SK-N-MC (cell line): ENCODE data around the gene TDRD12.

ENCODE experiments used
- EZH2 ChIP-seq: fragments of 200-600 bp; sonication (generic); IDR thresholded peaks from one replicate; pipeline ENCODE4 v1.6.1; 2017; ENCODE audit warnings: antibody characterized with exemption
- FOXP2 ChIP-seq: optimal IDR thresholded peaks from 2 replicates; pipeline ENCODE3; 2011; ENCODE audit warnings: mild to moderate bottlenecking, moderate library complexity; ENCODE audit not compliant: insufficient read depth; ENCODE audit errors: extremely low read length, control extremely low read depth
- POLR2AphosphoS5 ChIP-seq: IDR thresholded peaks from 2 replicates; pipeline ENCODE4 v1.6.1; 2012; ENCODE audit warnings: mild to moderate bottlenecking, low read depth, low read length, borderline replicate concordance

- TF ChIP-seq EZH2 (no peak), POLR2AphosphoS5 (no peak), FOXP2 (no peak)
Observed at GRCh38 chr19:32828643-32829344, 109.2 kb downstream of the TDRD12 start.
